ENCODE results near the gene TINCR. TPM values are rescaled to one million over a fixed set of nuclear protein-coding genes. Genes with fewer than 3 reads are reported as not detected.

The TINCR gene
- polyA plus RNA-seq, 1 donor from 2014 or later: 2.0 TPM

- Histone ChIP-seq H3K9ac (ENCODE audit: low read length) (no peak overlapping the region), H3K27ac (ENCODE audit: low read length) (no peak overlapping the region), H3K9me2 (ENCODE audit: insufficient read depth, low read length) (no peaks in the 10 kb centered on the region), H4K20me1 (ENCODE audit: insufficient read depth) (no peaks in the 10 kb centered on the region), H2AFZ (ENCODE audit: low read depth, low read length) (no peak overlapping the region), H3F3A (ENCODE audit: insufficient read depth, low read length, poor library complexity, severe bottlenecking) (no peaks in the 10 kb centered on the region), H3K9me3 (ENCODE audit: low read length) (no peaks in the 10 kb centered on the region), H3K4me2 (ENCODE audit: low read length) (no peak overlapping the region), H3K36me3 (ENCODE audit: insufficient read depth, low read length) (no peaks in the 10 kb centered on the region), H3K79me2 (replicated peaks; ENCODE audit: insufficient read depth, low read length) (no peaks in the 10 kb centered on the region), H3K4me3 (ENCODE audit: low read length) (no peak overlapping the region), H3K27me3 (ENCODE audit: insufficient read depth, low read depth, low read length) (no peaks in the 10 kb centered on the region)
- TF ChIP-seq EZH2 (IDR thresholded peaks at IDR 0.05; ENCODE audit: borderline replicate concordance, insufficient read depth, low read length, poor library complexity, severe bottlenecking) (no peak), TAF1 (IDR thresholded peaks at IDR 0.05; ENCODE audit: low read depth) (no peak), MXI1 (conservative IDR thresholded peaks at IDR 0.05; ENCODE audit: poor library complexity, severe bottlenecking) (no peak), POLR2AphosphoS5 (IDR thresholded peaks at IDR 0.05) (no peak), SMC3 (conservative IDR thresholded peaks at IDR 0.05; ENCODE audit: poor library complexity) (no peak), RAD21 (conservative IDR thresholded peaks at IDR 0.05) (no peak), REST (IDR thresholded peaks at IDR 0.05; ENCODE audit: borderline replicate concordance) (no peak), EP300 (conservative IDR thresholded peaks at IDR 0.05; ENCODE audit: poor library complexity, severe bottlenecking) (no peak)
- TF ChIP-seq, protein P1, sequence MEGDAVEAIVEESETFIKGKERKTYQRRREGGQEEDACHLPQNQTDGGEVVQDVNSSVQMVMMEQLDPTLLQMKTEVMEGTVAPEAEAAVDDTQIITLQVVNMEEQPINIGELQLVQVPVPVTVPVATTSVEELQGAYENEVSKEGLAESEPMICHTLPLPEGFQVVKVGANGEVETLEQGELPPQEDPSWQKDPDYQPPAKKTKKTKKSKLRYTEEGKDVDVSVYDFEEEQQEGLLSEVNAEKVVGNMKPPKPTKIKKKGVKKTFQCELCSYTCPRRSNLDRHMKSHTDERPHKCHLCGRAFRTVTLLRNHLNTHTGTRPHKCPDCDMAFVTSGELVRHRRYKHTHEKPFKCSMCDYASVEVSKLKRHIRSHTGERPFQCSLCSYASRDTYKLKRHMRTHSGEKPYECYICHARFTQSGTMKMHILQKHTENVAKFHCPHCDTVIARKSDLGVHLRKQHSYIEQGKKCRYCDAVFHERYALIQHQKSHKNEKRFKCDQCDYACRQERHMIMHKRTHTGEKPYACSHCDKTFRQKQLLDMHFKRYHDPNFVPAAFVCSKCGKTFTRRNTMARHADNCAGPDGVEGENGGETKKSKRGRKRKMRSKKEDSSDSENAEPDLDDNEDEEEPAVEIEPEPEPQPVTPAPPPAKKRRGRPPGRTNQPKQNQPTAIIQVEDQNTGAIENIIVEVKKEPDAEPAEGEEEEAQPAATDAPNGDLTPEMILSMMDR (IDR thresholded peaks at IDR 0.05; ENCODE audit: poor library complexity, severe bottlenecking): no peak
Observed at GRCh38 chr19:5585461-5586299, 17.9 kb upstream of the TINCR start.

- Histone ChIP-seq H3K79me2 (replicated peaks; ENCODE audit: insufficient read depth, low read length) (no peaks in the 10 kb centered on the region), H3K27me3 (ENCODE audit: insufficient read depth, low read depth, low read length) (no peaks in the 10 kb centered on the region), H3K27ac (ENCODE audit: low read length) (no peak overlapping the region), H3F3A (ENCODE audit: insufficient read depth, low read length, poor library complexity, severe bottlenecking) (no peaks in the 10 kb centered on the region), H3K36me3 (ENCODE audit: insufficient read depth, low read length) (no peaks in the 10 kb centered on the region), H3K9me2 (ENCODE audit: insufficient read depth, low read length) (no peaks in the 10 kb centered on the region), H2AFZ (ENCODE audit: low read depth, low read length) (no peak overlapping the region), H3K4me2 (ENCODE audit: low read length) (no peak overlapping the region), H4K20me1 (ENCODE audit: insufficient read depth) (no peaks in the 10 kb centered on the region), H3K9me3 (ENCODE audit: low read length) (no peaks in the 10 kb centered on the region), H3K9ac (ENCODE audit: low read length) (no peak overlapping the region), H3K4me3 (ENCODE audit: low read length) (no peak overlapping the region)
- TF ChIP-seq EZH2 (IDR thresholded peaks at IDR 0.05; ENCODE audit: borderline replicate concordance, insufficient read depth, low read length, poor library complexity, severe bottlenecking) (no peak), POLR2AphosphoS5 (IDR thresholded peaks at IDR 0.05) (no peak), REST (IDR thresholded peaks at IDR 0.05; ENCODE audit: borderline replicate concordance) (no peak), TAF1 (IDR thresholded peaks at IDR 0.05; ENCODE audit: low read depth) (no peak), SMC3 (conservative IDR thresholded peaks at IDR 0.05; ENCODE audit: poor library complexity) (no peak), RAD21 (conservative IDR thresholded peaks at IDR 0.05) (no peak), EP300 (conservative IDR thresholded peaks at IDR 0.05; ENCODE audit: poor library complexity, severe bottlenecking) (no peak), MXI1 (conservative IDR thresholded peaks at IDR 0.05; ENCODE audit: poor library complexity, severe bottlenecking) (no peak)
- TF ChIP-seq, protein P1 (IDR thresholded peaks at IDR 0.05; ENCODE audit: poor library complexity, severe bottlenecking): no peak
Observed at GRCh38 chr19:5580161-5580571, 12.4 kb upstream of the TINCR start.

Data from neural cell (in vitro differentiated cells).